ENCODE data around the gene FAM163B.

Gene FAM163B

GRCh38 chr9:133571391-133571890 is 37.7 kb downstream of the FAM163B start:
- no peak for TF ChIP-seq CTCF (IDR thresholded peaks at IDR 0.05; ENCODE audit: low read depth, low read length)
- DNase-seq (ENCODE audit: extremely low read depth, low read depth), result no peak

- no peak for TF ChIP-seq CTCF (IDR thresholded peaks at IDR 0.05; ENCODE audit: low read depth, low read length)
- DNase-seq (ENCODE audit: extremely low read depth, low read depth), result no peak
Measured at GRCh38 chr9:133570691-133571080, 38.5 kb downstream of the FAM163B start.

GRCh38 chr9:133569891-133570690 is 39.1 kb downstream of the FAM163B start:
- no peak for TF ChIP-seq CTCF (IDR thresholded peaks at IDR 0.05; ENCODE audit: low read depth, low read length)
- no peak for DNase-seq (ENCODE audit: extremely low read depth, low read depth)

- no peak for TF ChIP-seq CTCF (IDR thresholded peaks at IDR 0.05; ENCODE audit: low read depth, low read length)
- DNase-seq (ENCODE audit: extremely low read depth, low read depth), result no peak
Measured at GRCh38 chr9:133569121-133569785, 39.9 kb downstream of the FAM163B start.

- TF ChIP-seq CTCF (IDR thresholded peaks at IDR 0.05; ENCODE audit: low read depth, low read length), result no peak
- DNase-seq (ENCODE audit: extremely low read depth, low read depth), result no peak
Measured at GRCh38 chr9:133568186-133568585, 41.0 kb downstream of the FAM163B start.

GRCh38 chr9:133566817-133567216 is 42.4 kb downstream of the FAM163B start:
- no peak for DNase-seq (ENCODE audit: extremely low read depth, low read depth)
- no peak for TF ChIP-seq CTCF (IDR thresholded peaks at IDR 0.05; ENCODE audit: low read depth, low read length)

GRCh38 chr9:133566382-133566781 is 42.8 kb downstream of the FAM163B start:
- DNase-seq (ENCODE audit: extremely low read depth, low read depth), result no peak
- TF ChIP-seq CTCF (IDR thresholded peaks at IDR 0.05; ENCODE audit: low read depth, low read length), result no peak
